Stimulated activated CD8-positive, alpha-beta memory T cell treated with anti-CD3 and anti-CD28 coated beads, Interleukin-7, amount 100 ng/mL, for 24 hours (primary cell): ENCODE results near the gene FAM50B.

ENCODE experiments used
- DNase-seq: peaks from one replicate; pipeline ENCODE4 v3.0.0-alpha.2; 2020; ENCODE audit warnings: low read depth

The FAM50B gene

DNA sequence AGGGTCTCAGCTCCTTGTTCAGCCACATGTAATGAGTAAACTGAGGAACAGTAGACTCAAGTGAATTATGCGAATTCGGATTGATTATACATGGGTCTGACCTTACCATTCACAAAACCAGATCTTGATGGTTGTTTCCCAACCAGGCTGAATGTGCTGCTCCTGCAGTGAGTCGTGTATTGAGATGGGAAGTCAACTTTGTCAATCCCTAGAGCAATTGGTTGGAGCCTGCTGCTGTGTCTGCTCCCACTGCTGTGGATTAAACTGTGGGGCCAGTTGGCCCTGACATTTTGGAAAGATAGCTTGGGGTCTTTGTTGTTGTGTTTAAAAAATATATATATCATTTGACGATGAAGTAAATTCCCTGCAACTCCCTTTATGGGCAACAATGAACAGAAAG is 23.9 kb downstream of the FAM50B start:
- DNase-seq: no peak

DNA sequence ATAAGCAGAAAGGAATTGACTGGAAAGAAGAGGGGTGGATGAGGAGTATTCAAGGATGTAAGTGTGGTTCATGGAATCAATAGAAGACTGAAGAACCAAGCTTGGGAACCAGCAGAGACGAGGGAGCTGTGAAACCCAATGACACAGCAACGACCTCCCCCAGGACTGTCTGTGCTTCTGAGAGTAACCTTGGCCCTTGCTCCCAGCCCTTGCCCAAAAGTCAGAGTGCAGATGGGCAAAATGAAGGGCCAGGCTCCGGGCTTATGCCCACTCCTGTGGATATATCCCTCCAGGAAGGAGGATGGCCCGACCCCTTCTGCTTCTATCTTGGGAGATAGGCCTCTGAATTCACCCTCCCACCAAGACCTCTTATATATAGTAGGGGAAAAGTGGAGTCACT is 24.9 kb downstream of the FAM50B start:
- no peak for DNase-seq

GRCh38 chr6:3875486-3875885 is 26.3 kb downstream of the FAM50B start:
- no peak for DNase-seq

DNA sequence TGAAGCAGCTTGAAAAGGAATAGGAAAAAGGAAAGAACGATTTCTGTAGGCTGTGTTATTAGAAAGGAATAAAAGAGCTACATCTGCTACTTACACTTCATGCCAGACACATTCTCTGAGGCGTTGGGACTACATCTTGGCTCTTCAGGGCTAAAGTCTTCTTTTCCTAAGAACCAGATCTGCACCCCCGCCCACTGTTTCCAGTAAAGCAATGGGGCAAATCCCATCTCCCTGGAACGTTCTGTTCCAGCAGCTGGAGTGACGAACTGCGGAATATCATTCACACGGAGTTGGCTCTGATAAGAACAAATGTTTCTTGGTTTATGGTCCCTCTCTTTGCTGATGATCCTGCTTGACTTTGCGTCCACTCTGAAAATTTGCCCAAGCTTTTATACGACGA is 26.9 kb downstream of the FAM50B start:
- DNase-seq: no peak

- no peak for DNase-seq
Observed at GRCh38 chr6:3876866-3877265, 27.7 kb downstream of the FAM50B start.

GRCh38 chr6:3878048-3878666 is 29.0 kb downstream of the FAM50B start:
- DNase-seq: no peak

DNA sequence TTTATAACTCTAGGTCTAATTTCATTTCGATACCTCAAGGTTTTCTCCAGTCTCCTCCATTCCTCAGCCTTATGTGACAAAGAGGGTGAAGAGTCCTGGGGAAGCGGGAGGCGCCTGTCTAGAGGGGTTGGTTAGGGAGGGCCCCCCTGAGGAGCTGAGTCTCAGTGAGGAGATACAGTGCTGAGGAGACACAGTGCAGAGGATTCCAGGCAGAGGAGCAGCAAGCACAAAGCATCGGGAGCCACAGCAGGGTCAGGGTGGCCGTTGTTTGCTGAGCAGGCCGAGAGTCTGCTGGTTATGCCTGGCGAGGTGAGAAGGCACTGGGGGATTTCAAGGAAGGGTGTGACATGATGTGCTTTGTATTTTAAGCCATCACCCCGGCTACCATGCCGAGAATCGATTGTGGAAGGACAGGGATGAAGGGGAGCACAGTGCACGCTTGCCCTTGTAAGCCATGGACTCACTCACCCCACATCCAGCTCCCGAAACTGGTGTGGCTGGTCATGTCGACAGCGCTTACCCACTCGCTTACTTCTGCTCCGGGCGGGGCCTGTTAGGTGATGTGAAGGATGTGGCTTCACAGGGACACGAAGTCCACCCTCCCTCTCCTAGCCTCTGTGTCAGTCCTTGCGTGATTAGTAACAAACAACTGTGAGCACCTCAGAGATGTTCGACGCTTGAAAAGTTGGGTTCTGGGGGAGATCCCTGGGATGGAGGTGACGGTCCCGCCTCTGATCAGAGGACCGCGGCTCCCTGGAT is 30.2 kb downstream of the FAM50B start:
- DNase-seq: no peak

- no peak for DNase-seq
Observed at GRCh38 chr6:3881711-3882421, 32.7 kb downstream of the FAM50B start.

GRCh38 chr6:3882431-3882830 is 33.3 kb downstream of the FAM50B start:
- DNase-seq: no peak

DNA sequence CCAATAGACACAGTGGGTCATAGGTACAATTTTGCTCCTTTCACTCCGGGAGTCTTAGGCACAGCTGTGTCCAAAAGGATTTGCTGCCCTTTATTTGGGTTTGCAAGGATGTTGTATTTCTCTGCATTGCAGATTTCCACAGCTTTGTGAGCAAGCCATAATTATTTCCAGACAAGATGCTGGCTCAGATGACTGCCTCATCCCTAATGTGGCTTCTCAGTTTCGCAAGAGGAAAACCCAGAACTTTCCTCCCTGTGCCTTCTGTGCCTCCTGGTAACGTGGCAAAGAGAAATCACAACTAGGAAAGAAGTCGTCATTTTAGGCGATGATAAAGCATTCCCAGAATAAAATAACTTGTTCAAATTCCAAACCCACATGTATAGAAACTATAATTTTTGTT is 33.7 kb downstream of the FAM50B start:
- no peak for DNase-seq

DNA sequence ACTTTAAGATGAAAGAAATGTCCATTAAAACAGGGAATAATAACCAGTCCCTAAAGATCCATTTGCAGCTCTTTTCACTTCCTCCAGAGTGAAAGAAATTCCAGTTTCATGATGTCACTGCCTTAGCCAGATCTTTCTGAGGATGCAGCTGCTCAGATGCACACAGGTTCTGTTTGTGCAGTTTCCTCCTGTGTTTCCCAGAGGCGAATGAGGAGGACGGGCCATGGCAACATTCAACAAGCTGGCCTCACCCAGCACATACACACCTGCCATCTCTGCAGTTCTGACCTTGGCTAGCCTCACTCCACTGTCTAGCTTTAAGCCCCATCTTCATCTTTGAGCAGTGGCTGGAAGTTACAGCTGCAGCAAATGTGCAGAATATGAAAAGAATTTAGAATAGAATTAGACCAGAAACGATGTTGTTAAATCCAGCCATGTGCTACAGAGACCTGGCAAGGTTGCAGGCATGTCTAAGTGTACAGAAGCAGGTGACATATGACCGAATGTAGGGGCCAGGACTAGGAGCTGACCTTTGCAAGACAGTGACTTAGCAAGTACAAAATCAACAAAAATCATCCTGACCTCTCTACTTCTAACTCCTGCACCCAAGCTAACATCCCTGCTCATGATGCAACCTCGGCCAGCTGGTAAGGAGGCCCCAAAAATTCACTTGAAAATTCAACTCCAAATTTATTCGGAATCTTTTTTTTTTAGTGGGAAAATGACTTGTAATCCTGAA is 35.0 kb downstream of the FAM50B start:
- no peak for DNase-seq

- no peak for DNase-seq
Observed at GRCh38 chr6:3885262-3886036, 36.3 kb downstream of the FAM50B start.

DNA sequence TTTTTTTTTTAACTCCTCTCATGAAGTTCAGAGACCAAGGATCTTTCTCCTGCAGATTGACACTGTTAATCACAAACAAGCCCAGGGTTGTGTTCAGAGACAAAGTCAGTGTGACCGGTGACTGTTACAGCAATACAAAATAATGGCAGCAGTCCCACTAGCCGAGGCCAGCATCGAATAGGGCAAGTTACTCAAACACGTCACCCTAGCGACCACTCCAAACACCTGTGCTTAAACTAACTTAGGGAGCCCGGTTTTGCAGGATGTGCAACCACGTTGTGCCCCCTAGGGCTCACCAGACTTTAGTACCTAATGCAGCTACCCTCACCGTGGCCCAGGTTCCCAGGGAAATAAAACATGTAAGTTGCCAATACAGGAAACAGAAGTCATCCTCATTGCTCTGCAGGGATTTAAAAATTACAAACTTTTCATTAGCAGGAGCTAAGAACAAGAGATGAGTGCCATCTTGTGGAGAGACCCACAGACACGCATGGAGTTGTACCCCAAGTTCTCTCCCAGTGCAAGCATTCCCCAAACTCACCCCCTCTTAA is 38.1 kb downstream of the FAM50B start:
- no peak for DNase-seq

- DNase-seq: no peak
Observed at GRCh38 chr6:3888153-3888957, 39.2 kb downstream of the FAM50B start.

GRCh38 chr6:3890047-3890446 is 40.9 kb downstream of the FAM50B start:
- DNase-seq: no peak

GRCh38 chr6:3891883-3892282 is 42.7 kb downstream of the FAM50B start:
- DNase-seq: no peak

- DNase-seq: no peak
Observed at GRCh38 chr6:3892603-3893002, 43.4 kb downstream of the FAM50B start.

DNA sequence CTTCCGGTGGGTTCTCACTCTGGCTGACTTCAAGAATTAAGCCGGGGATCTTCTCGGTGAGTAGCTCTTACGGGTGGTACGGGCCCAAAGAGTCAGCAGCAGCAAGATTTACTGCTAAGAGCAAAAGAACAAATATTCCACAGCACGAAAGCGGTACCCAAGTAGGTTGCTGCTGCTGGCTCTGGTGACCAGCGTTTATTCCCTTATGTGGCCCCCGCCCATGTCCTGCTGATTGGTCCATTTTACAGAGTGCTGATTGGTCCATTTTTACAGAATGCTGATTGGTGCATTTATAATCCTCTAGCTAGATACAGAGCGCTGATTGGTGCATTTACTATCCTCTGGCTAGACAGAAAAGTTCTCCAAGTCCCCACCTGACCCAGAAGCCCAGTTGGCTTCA is 44.3 kb downstream of the FAM50B start:
- no peak for DNase-seq

GRCh38 chr6:3893917-3894316 is 44.7 kb downstream of the FAM50B start:
- DNase-seq: no peak

GRCh38 chr6:3894590-3895311 is 45.6 kb downstream of the FAM50B start:
- DNase-seq: no peak
